Midbrain (tissue), 1 donor: ENCODE data around the gene RRAGB.
"Not testable (repeated sequence)": the region's sequence is repeated elsewhere in the genome, so short reads cannot be mapped to it uniquely, and the experiment has no call there.

Source experiments
- DNase-seq: peaks from one replicate; lab custom pipeline; 2025; lab: John Stamatoyannopoulos, UW

RRAGB gene

GRCh38 chrX:55774419-55774818, 56.9 kb downstream of the RRAGB start:
- DNase-seq, result not testable (repeated sequence)

GRCh38 chrX:55777596-55777995, 60.0 kb downstream of the RRAGB start:
- no peak for DNase-seq

- no peak for DNase-seq
These were observed 60.8 kb downstream of the RRAGB start for GRCh38 chrX:55778322-55778721.

- no peak for DNase-seq
These were observed 66.2 kb downstream of the RRAGB start for GRCh38 chrX:55783723-55784122.

GRCh38 chrX:55787063-55787462, 69.5 kb downstream of the RRAGB start:
- no peak for DNase-seq

- DNase-seq, result no peak
These were observed 70.2 kb downstream of the RRAGB start for GRCh38 chrX:55787727-55788126.

- DNase-seq, result no peak
These were observed 76.9 kb downstream of the RRAGB start for GRCh38 chrX:55794405-55794804.

- no peak for DNase-seq
These were observed 78.9 kb downstream of the RRAGB start for GRCh38 chrX:55796496-55796895.

GRCh38 chrX:55801811-55802210, 84.3 kb downstream of the RRAGB start:
- no peak for DNase-seq
